Psoas muscle (tissue), 8 donors: Measurements from ENCODE around the gene SPIN2A. TPM values are rescaled to one million over a fixed set of nuclear protein-coding genes. Genes with fewer than 3 reads are reported as not detected.
A peak's percentile ranks its signal among the peaks of the same experiment; 100 is the strongest.
"Not testable (repeated sequence)": the region's sequence is repeated elsewhere in the genome, so short reads cannot be mapped to it uniquely, and the experiment has no call there.

ENCODE experiments used
- ATAC-seq, 4 donors: fragments of 200-7000 bp; cut with Tn5 transposase; one replicate each; pipeline ENCODE4 v1.9.1; 2020; ENCODE audit warnings: moderate library complexity in 3 of 4, mild to moderate bottlenecking in 2 of 4
- DNase-seq, 2 donors: peaks; one replicate each; pipeline ENCODE4 v3.0.0-alpha.2; 2020
- H3K27ac ChIP-seq: fragments of 200-600 bp; one replicate; pipeline ENCODE4 v1.8.0; 2022
- H3K27me3 ChIP-seq, 3 donors: fragments of 200-600 bp in 1 of 3; one replicate each; pipeline versions ENCODE4 v1.6.1 to v1.8.0; 2013 to 2022; ENCODE audit warnings: low read length in 2 of 3, mild to moderate bottlenecking in 2 of 3, moderate library complexity in 1 of 3; ENCODE audit not compliant: insufficient read depth in 3 of 3
- H3K36me3 ChIP-seq, 2 donors: fragments of 200-600 bp in 1 of 2; one replicate each; pipeline versions ENCODE4 v1.6.1 to v1.8.0; 2013 to 2022; ENCODE audit warnings: low read depth in 1 of 2, mild to moderate bottlenecking in 1 of 2, moderate library complexity in 1 of 2; ENCODE audit not compliant: insufficient read depth in 1 of 2
- H3K4me1 ChIP-seq: fragments of 200-600 bp; one replicate; pipeline ENCODE4 v1.8.0; 2022
- H3K4me3 ChIP-seq: fragments of 200-600 bp; one replicate; pipeline ENCODE4 v1.8.0; 2022; ENCODE audit warnings: mild to moderate bottlenecking
- H3K9me3 ChIP-seq: fragments of 200-600 bp; one replicate; pipeline ENCODE4 v1.8.0; 2022
- CTCF ChIP-seq: fragments of 200-600 bp; IDR thresholded peaks from one replicate; pipeline ENCODE4 v1.8.0; 2022; ENCODE audit warnings: antibody characterized with exemption
- WGBS, 3 donors: extraction: QIAGEN DNeasy Blood & Tissue Kit; methylation state at CpG; one replicate each; pipeline versions ENCODE4 v1.1.6 to v1.1.7; 2013; 5-methylcytosine and 5-hydroxymethylcytosine counted together
- intact Hi-C, 2 donors: fragments of 100-400 bp; cut with DNase I; formaldehyde crosslinking; loops; one replicate each; pipeline versions ENCODE4 v1.11.0 to v1.14.2; 2022
- polyA plus RNA-seq, 3 donors: library from polyadenylated mRNA; stranded (reverse); fragments of 200-250 nt; gene quantifications; one replicate each; pipeline ENCODE4 v1.2.3, GENCODE V29; 2013
- total RNA-seq, 4 donors: library from RNA; stranded (reverse); fragmentation: NEBNext Ultra II Directional in 2 of 4; extraction: Animal tissue kit (Norgen Biotek cat#: 25700) in 2 of 4; gene quantifications; one replicate each; pipeline versions ENCODE4 v1.2.1 to v1.2.4, GENCODE V29; 2021 to 2023
- donor health status: healthy with polysubstance abuse.
- donor health status: DM: no; HTN: no; CAD: no; lungs with moderate emphysema.
- donor health status: Bipolar disorder and iron deficiency.
- donor health status: healthy.
- donor health status: DM: yes; HTN: yes; CAD: no.
- donor health status: DM: no; HTN: no; CAD: no.
- donor health status: DM: no; HTN: no; CAD: no.
- donor health status: DM: yes; HTN: yes; CAD: no.

Gene SPIN2A
- total and polyA plus RNA-seq, 7 donors: 0.08 to 0.25 (median 0.14) TPM; not detected in 1

- peak within 1 kb of the TSS; percentile 83 for H3K27ac ChIP-seq
- no peaks in the 10 kb centered on the region for H3K27me3 ChIP-seq
- peak; percentile 94 to 99 (median 98) for ATAC-seq
- intact Hi-C loops: no loop called here
- peak within 1 kb of the TSS; percentile 74 for H3K4me3 ChIP-seq
- TF ChIP-seq CTCF: no peak
- 0 to 24% (median 1%) methylated on average over 17 to 43 of the region's 43 CpGs for WGBS, 3 donors
- peak; percentile 80 to 87 for DNase-seq
- no peaks in the 10 kb centered on the region for H3K4me1 ChIP-seq
- peaks cover 0 to 4% of the 10 kb centered on the region in 2 donors for H3K36me3 ChIP-seq
- no peaks in the 10 kb centered on the region for H3K9me3 ChIP-seq
These were observed 15.9 kb downstream of the SPIN2A start, which contains the start of gene SPIN2B for GRCh38 chrX:57121162-57121755. SPIN2B (minus strand) TSS chrX:57121548.

- H3K36me3 ChIP-seq, H3K9me3 ChIP-seq, H3K4me1 ChIP-seq, H3K27me3 ChIP-seq, intact Hi-C loops: not testable (repeated sequence)
- ATAC-seq (peak in 2 of 4 donors; percentile 14 to 15), DNase-seq (peak in 1 of 2 donors; percentile 45)
- Histone ChIP-seq H3K4me3 (peak overlapping the region; percentile 74), H3K27ac (peak overlapping the region; percentile 83)
- 1 to 31% (median 2%) methylated on average over 7 to 10 of the region's 12 CpGs for WGBS, 3 donors
These were observed 16.5 kb downstream of the SPIN2A start for GRCh38 chrX:57120619-57121161.

GRCh38 chrX:57119416-57119815 lies 17.8 kb downstream of the SPIN2A start:
- 36 to 42% (median 38%) methylated on average over 1 of the region's 1 CpG for WGBS, 3 donors
- intact Hi-C loops: no loop called here
- Histone ChIP-seq H3K27me3 (peaks cover 0 to 5% (median 0%) of the 10 kb centered on the region in 3 donors), H3K9me3 (no peaks in the 10 kb centered on the region), H3K36me3 (peaks cover 0 to 4% of the 10 kb centered on the region in 2 donors), H3K27ac (no peak overlapping the region), H3K4me3 (no peak overlapping the region), H3K4me1 (no peaks in the 10 kb centered on the region)
- no peak for TF ChIP-seq CTCF
- no peak for ATAC-seq
- no peak for DNase-seq

GRCh38 chrX:57117566-57117965 lies 19.6 kb downstream of the SPIN2A start:
- H3K4me1 ChIP-seq, H3K27me3 ChIP-seq, intact Hi-C loops, H3K27ac ChIP-seq, H3K9me3 ChIP-seq, ATAC-seq, H3K4me3 ChIP-seq, DNase-seq, H3K36me3 ChIP-seq: not testable (repeated sequence)
- WGBS, 3 donors: 19 to 55% (median 40%) methylated on average over 4 of the region's 4 CpGs

GRCh38 chrX:57104921-57105398 lies 32.2 kb downstream of the SPIN2A start:
- no peak for ATAC-seq
- no peak for TF ChIP-seq CTCF
- Histone ChIP-seq H3K4me3 (no peak overlapping the region), H3K4me1 (no peaks in the 10 kb centered on the region), H3K9me3 (peaks cover 9% of the 10 kb centered on the region), H3K27me3 (peaks cover 0 to 12% (median 0%) of the 10 kb centered on the region in 3 donors), H3K36me3 (peaks cover 0 to 18% of the 10 kb centered on the region in 2 donors), H3K27ac (no peak overlapping the region)
- WGBS, 3 donors: 60 to 85% (median 82%) methylated on average over 2 of the region's 2 CpGs
- DNase-seq: no peak
- intact Hi-C loops: no loop called here
